Femur (tissue), 1 donor: Measurements from ENCODE around the gene STYK1.
"Not testable (repeated sequence)": the region's sequence is repeated elsewhere in the genome, so short reads cannot be mapped to it uniquely, and the experiment has no call there.

ENCODE experiments used
- DNase-seq: peaks from one replicate; pipeline ENCODE4 v3.0.0-alpha.2; 2017

The STYK1 gene

GRCh38 chr12:10688042-10688441, 14.2 kb upstream of the STYK1 start:
- DNase-seq = no peak

DNA sequence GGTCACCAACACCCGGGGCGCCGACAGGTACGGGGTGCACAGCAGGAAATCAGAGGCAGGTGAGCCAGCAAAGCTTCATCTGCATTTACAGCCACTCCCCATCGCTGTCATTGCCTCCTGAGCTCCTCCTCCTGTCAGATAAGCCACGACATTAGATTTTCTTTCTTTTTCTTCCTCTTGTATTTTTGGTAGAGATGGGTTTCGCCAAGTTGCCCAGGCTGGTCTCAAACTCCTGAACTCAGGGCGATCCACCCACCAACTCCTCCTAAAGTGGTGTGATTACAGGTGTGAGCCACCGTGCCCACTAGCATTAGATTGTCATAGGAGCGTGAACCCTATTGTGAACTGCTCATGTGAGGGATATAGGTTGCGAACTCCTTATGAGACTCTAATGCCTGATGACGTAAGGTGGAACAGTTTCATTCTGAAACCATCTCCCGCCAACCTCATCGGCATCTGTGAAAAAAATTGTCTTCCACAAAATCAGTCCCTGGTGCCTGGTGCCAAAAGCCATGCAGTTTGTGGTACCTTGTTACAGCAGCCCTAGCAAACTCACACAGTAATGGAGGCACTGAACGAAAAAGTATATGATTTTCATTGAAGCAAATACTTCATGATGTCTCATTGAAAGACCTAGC, 1.5 kb downstream of the STYK1 start:
- DNase-seq = no peak

DNA sequence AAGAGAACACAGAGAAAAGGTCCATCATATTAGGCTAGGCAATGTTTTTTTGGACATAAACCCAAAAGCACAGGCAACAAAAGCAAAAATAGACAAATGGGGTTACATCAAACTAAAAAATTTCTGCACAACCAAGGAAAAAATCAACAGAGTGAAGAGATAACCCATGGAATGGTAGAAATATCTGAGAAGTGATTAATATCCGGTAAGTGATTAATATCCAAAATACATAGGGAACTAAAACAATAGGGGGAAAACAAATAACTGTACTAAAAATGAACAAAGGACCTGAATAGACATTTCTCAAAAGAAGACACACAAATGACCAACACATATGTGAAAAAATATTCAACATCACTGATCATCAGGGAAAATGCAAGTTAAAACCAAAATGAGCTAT, 4.3 kb downstream of the STYK1 start:
- no peak for DNase-seq

GRCh38 chr12:10668526-10668925, 5.3 kb downstream of the STYK1 start:
- DNase-seq = no peak

DNA sequence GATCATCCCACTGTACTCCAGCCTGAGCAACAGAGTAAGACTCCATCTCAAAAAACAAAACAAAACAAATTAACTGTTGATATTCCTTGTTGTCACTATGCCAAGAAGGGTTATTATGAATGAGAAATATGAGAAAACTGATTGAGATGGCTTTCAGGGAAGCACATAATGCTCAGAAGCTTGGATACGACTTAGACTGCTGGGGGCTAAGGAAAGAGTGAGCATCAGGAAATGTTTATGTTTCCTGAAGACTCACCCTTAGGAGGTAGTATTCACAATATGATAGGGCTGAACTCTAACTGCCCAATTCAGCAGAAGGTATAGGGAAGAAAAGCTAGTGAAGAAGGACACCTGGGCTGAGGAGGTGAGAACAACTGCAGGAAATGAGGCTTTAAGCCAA, 6.3 kb downstream of the STYK1 start:
- DNase-seq = no peak

GRCh38 chr12:10664499-10664898, 9.4 kb downstream of the STYK1 start:
- no peak for DNase-seq

GRCh38 chr12:10663869-10664268, 10.0 kb downstream of the STYK1 start:
- DNase-seq = no peak

DNA sequence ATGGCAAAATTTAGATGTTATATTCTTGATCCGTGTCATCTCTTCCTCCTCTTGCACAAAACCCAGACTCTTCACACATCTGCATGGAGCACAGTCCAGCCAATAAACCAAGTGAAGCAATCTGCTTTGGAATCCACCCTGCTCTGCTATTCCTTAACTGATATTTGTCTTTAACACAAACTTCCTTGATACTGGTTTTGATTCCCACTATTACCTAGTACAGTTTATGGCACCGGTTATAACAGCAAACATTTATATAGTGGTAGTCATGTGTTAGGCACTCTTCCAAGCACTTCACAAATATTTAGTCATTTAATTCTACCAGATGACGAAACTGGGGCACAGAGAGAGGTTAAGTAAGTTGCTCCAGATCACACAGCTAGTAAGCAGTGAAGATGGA, 12.5 kb downstream of the STYK1 start:
- no peak for DNase-seq

DNA sequence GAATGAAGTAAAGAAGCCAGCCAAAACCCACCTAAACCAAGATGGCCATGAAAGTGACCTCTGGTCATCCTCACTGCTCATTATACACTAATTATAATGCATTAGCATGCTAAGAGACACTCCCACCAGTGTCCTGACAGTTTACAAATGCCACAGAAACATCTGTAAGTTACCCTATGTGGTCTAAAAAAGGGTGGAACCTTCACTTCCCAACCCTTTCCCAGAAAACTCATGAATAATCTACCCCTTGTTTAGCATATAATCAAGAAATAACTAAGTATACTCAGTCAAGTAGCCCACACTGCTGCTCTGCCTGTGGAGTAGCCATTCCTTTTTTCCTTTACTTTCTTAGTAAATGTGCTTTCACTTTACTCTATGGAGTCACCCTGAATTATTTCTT, 19.8 kb downstream of the STYK1 start:
- no peak for DNase-seq

GRCh38 chr12:10652192-10652591, 21.7 kb downstream of the STYK1 start:
- no peak for DNase-seq

- not testable (repeated sequence) for DNase-seq
These were observed 27.3 kb downstream of the STYK1 start for GRCh38 chr12:10646576-10646975.

DNA sequence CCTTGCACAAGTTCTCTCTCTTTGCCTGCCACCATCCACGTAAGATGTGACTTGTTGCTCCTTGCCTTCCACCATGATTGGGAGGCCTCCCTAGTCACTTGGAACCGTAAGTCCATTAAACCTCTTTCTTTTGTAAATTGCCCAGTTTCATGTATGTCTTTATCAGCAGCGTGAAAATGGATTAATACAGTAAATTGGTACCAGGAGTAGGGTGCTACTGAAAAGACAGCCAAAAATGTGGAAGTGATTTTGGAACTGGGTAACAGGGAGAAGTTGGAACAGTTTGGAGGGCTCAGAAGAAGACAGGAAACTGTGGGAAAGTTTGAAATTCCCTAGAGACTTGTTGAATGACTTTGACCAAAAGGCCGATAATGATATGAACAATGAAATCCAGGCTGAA, 27.9 kb downstream of the STYK1 start:
- DNase-seq = no peak

- peak; percentile 20 for DNase-seq
These were observed 31.9 kb downstream of the STYK1 start for GRCh38 chr12:10641735-10642500.

GRCh38 chr12:10638728-10639127, 35.1 kb downstream of the STYK1 start:
- no peak for DNase-seq

DNA sequence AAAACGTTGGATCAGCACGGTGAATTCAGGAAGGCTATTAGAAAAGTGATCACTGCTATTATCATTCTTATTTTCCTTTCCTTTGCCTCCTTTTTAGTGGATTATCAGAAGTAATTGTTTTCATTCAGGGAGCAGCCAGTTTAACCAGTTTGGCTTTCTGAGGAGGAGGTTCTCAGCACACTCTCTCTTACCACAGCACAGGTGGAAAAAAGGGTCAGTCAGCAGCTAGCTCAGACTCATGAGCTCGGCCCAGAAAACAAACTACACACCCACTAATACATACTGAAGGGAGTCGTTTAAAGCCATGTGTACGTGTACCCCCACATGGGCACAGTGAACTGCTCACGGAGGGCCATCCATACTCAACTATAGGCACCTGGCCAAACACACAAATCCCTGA, 37.2 kb downstream of the STYK1 start:
- DNase-seq = no peak

- no peak for DNase-seq
These were observed 37.7 kb downstream of the STYK1 start for GRCh38 chr12:10636124-10636523.

GRCh38 chr12:10635306-10635705, 38.5 kb downstream of the STYK1 start:
- no peak for DNase-seq

- no peak for DNase-seq
These were observed 39.4 kb downstream of the STYK1 start for GRCh38 chr12:10634427-10634826.

DNA sequence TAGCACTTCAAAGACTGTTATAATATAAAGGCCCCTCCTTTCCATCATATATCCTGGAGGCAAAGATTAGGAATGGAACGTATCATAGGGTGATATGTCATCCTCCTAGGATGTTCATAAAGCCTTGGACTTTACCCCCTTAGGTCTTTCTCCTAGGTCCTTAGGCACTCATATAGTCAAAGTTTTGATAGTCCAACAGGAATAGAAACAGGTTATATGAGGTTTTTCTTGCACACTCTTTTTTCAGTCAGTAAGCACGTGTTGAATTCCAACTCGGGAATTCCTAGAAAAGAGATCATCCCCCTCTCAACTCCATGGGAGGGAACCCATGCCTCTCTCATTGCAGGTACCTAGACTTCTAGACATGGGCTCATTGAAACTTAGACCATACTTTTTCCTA, 40.3 kb downstream of the STYK1 start:
- DNase-seq = no peak

- no peak for DNase-seq
These were observed 41.6 kb downstream of the STYK1 start for GRCh38 chr12:10632226-10632625.

DNA sequence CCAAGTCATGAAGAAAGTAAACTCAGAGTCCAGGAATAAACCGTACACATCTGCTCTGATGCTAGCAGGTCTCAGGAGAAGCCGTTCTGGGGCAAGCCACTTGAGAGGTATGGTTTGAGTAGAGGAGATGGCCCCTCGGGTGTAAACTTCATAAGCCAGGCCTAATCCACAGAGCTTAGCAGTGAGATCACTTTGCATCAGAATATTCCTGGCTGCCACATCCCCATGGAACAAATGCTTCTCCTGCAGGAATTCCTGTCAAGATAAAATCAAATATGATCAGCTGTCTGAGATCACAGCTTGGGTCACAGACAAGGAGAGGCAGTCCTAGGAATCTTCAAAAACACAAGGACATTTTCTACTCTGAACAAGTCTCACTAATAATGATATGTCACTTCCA, 49.2 kb downstream of the STYK1 start:
- no peak for DNase-seq

DNA sequence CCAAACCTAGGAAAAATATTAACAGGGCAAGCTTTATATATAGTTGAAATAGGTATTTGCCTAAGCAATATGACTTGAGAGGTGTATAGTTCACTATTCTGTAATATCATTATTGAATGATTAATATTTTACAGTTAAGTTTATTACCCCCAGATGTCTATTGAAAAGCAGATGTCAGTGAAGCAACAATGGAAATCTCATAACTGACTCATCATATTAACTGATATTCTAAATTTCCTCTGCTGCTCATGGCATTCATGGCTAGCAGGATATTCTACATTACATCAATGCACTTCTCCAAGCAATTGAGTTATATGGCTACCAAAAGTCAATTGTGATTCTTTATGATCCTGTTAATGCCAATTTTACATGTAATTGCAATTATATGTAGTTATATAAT, 50.7 kb downstream of the STYK1 start:
- DNase-seq = no peak

- DNase-seq = no peak
These were observed 52.6 kb downstream of the STYK1 start for GRCh38 chr12:10621278-10621677.

GRCh38 chr12:10620078-10620779, 53.6 kb downstream of the STYK1 start:
- no peak for DNase-seq
